Measurements from ENCODE around the gene PIP5K1B.

GRCh38 chr9:68762570-68762969 is 57.5 kb downstream of the PIP5K1B start:
- TF ChIP-seq TCF4 (CRISPR knock-in tag; IDR thresholded peaks at IDR 0.05; ENCODE audit: borderline replicate concordance) (no peak), PATZ1 (CRISPR knock-in tag; IDR thresholded peaks at IDR 0.05; ENCODE audit: borderline replicate concordance) (no peak), SNAI2 (CRISPR knock-in tag; IDR thresholded peaks at IDR 0.05) (no peak), CREB5 (CRISPR knock-in tag; IDR thresholded peaks at IDR 0.05; ENCODE audit: low read depth) (no peak), ARNTL (CRISPR knock-in tag; IDR thresholded peaks at IDR 0.05; ENCODE audit: borderline replicate concordance, low read depth) (no peak), ESRRG (CRISPR knock-in tag; IDR thresholded peaks at IDR 0.05) (no peak), POU6F1 (CRISPR knock-in tag; IDR thresholded peaks at IDR 0.05; ENCODE audit: borderline replicate concordance, low read depth) (no peak)

Measured in SK-N-SH treated with all-trans-retinoic acid at 6 μM for 48 hours (cell line).